Vagina (tissue), 2 donors: ENCODE measurements around the gene PLCB2.

Experiments
- CTCF ChIP-seq, 3 experiments: fragments of 450-650 bp in 2 of 3; fragments of 200-600 bp in 1 of 3; sonication (generic) in 1 of 3; IDR thresholded peaks; one replicate each; pipeline ENCODE4 v1.5.1; 2017 to 2019; ENCODE audit warnings: antibody characterized with exemption in 3 of 3, mild to moderate bottlenecking in 2 of 3, moderate library complexity in 2 of 3
- POLR2A ChIP-seq, 2 donors: fragments of 450-650 bp; IDR thresholded peaks; one replicate each; pipeline ENCODE4 v1.6.1; 2017; ENCODE audit warnings: antibody characterized with exemption in 2 of 2, mild to moderate bottlenecking in 2 of 2, moderate library complexity in 2 of 2

GRCh38 chr15:40271685-40272484 is 35.9 kb downstream of the PLCB2 start:
- TF ChIP-seq CTCF (IDR thresholded peaks at IDR 0.05): no peak
- TF ChIP-seq POLR2A (IDR thresholded peaks at IDR 0.05): no peak
